Stimulated activated CD8-positive, alpha-beta memory T cell treated with anti-CD3 and anti-CD28 coated beads, Interleukin-12 subunit alpha, Interleukin-12 subunit beta, amount 100 ng/mL, for 4 hours (primary cell): Measurements from ENCODE around the gene TSPAN5.
"Not testable (repeated sequence)": the region's sequence is repeated elsewhere in the genome, so short reads cannot be mapped to it uniquely, and the experiment has no call there.

ENCODE experiments used
- DNase-seq: peaks from one replicate; pipeline ENCODE4 v3.0.0-alpha.2; 2020; ENCODE audit warnings: low read depth

TSPAN5 gene

DNA sequence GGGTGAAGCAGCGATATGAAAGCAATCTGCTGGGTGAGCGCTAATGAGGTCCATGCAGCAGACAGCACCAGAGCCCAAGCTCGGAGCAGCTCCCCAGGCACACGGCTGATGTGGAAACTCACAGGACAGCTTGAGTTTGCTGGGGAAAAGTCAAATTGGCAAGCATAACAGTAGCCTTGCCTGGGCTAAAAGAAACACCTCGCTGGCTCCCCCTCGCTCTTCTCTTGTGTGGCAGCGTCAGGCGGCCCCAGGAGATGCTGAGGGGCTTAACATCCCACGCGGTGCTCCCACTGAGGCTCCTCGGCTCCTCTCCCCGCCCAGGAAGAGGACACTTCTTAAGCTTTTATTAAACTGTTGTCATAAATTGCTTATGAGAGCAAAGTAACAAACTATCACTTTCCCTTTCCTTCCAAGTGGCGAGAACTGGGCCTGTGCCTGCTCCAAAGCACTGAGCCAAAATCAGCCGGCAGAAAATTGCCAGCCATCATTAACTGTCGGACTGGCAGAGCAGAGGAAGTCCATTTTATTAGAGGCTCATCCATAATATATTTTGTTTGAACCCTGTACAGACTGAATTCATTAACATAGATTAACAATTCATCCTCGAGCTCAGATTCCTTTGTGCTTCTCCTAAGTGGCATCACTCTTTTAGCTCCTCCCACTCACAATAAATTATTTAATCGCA lies 111.4 kb downstream of the TSPAN5 start:
- no peak for DNase-seq

DNA sequence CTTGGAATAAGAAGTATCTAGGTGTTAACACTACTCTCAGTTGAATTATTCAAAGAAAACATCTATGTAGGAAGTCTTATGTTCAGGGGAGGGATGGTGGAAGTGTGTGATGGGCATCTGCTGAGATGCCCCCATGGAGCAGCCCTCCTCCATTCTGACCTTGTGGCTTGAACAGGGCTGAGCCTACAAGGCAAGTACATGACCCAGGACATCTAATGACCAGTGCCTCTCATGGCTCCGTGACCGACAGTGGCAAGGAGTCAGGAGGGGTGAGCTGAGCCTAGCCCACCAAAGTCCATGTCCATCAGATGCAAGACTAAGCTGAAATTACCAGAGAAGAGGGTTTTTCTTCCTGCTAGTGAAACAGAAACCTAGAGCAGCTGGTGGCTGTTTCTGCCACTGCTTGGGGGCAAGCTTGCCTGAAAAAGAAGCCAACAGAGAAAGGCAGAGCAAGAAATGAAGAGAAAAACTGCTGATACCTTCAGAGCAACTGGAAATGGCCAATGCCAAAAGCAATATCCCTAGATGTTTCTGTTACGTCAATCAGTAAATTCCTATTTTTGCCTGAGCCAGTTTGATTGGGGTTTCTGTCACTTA lies 113.5 kb downstream of the TSPAN5 start:
- DNase-seq, result no peak

DNA sequence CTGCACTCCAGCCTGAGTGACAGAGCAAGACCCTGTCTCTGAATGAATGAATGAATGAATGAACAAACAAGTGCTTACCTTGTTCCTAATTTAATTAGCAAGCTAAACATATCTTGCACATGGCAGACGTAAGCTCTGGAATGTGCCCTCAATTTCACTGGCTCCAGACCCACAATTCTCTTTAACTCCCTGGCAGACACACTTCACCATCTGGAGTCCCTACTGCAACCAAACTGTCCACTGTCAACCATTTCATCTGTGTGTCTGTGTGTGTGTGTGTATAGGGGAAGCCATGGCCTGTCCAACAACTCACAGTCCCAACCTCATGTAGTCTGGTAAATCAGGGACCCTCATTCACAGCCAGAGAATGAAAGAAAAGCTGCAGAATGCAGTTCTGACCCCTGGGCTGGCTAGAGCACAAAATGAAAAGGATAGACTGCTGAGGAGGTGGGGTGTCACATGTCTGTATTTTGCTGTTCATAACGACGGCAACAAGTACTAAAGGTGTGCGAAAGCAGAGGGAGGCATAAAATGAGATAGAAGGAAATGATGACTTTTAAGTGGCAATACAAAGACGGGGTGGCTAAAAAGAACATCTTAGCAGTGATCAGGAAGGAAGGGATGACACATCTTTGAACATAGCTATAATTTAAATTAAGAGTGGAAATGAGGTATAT lies 114.1 kb downstream of the TSPAN5 start:
- no peak for DNase-seq

DNA sequence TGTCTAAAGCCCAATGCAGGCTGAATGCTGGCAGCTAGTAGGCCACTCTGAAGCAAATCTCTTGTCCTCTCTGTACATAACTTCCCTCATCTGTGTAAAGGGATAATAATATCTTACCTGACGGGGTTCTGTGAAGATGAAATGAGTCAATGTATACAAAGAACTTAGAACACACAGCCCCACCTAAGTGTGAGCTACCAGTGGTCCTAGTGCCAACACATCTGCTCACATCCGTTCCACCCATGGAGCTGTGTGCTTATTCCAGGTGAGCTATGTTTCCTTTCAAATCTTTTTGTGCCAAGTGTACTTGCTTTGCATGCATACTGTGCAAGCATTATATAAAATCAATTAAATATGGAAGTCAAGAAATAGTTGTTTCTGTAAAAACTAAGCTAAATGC lies 116.4 kb downstream of the TSPAN5 start:
- no peak for DNase-seq

DNA sequence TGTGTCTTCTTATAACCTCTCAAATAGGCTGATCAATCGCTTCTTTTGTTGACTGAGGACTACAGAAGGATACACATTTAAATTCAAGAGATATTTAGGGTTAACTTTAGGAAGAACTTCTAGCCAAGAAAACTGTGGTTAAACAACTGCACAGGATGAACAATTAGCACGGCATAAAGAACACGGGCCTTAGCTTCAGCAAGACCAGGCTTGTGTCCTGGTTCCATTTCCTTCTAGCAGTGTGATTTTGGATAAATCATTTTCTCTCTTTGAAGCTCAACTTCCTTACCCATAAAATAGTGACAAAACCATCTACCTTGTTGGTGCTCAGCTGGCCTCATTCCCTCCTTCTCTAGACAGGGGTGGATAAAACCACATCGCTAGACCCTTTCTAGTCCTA lies 117.6 kb downstream of the TSPAN5 start:
- no peak for DNase-seq

DNA sequence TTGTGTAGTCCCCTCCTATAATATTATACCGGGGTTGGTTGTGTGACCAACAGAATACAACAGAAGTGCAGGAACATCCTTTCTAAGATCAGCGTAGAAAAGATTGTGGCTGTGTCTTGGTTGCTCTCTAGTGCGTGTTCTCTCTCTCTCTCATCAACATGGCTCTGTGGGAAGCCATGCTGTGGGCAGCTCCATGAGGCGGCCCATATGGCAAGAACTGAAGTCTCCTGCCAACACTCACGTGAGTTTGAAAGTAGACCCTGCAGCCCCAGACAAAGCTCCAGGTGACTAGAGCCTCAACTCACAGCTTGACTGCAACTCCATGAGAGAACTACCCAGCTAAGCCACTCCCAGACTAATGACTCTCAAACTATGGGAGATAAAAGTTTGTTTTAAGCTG lies 118.7 kb downstream of the TSPAN5 start:
- no peak for DNase-seq

DNA sequence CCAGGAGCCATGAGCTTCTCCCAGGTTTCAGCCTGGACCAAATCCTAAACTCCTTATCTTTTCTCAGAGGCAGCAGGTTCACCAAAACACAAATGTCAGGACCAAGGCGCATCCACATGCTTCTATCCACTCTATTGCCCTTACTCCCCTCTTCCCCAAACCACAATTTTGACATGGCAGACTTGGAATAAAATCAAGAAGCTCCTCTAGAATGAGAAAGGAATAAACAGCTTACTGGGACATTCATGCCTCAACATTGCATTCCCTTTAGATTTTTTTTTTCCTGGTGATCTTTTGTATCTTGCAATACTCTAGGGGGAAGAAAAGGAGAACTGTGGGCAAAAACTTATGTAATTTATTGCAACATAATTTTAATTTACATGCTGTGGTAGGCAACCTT lies 119.1 kb downstream of the TSPAN5 start:
- DNase-seq, result no peak

DNA sequence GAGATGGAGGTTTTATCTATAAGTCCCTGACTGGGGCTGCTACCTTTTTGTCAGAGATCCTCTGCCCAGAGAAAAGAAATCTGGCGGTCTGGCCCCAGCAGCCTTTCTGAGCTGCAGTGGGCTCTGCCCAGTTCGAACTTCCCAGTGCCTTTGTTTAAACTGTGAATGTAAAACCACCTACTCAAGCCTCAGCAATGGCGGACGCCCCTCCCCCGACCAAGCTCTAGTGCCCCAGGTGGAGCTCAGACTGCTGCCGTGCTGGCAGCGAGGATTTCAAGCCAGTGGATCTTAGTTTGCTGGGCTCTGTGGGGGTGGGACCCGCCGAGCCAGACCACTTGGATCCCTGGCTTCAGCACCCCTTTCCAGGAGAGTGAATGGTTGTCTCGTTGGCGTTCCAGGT lies 121.8 kb downstream of the TSPAN5 start:
- DNase-seq, result no peak

DNA sequence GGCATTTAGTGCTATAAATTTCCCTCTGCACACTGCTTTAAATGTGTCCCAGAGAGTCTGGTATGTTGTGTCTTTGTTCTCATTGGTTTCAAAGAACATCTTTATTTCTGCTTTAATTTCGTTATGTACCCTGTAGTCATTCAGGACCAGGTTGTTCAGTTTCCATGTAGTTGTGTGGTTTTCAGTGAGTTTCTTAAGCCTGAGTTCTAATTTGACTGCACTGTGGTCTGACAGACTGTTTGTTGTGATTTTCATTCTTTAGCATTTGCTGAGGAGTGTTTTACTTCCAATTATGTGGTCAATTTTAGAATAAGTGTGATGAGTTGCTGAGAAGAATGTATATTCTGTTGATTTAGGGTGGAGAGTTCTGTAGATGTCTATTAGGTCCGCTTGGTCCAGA lies 124.3 kb downstream of the TSPAN5 start:
- DNase-seq, result not testable (repeated sequence)

DNA sequence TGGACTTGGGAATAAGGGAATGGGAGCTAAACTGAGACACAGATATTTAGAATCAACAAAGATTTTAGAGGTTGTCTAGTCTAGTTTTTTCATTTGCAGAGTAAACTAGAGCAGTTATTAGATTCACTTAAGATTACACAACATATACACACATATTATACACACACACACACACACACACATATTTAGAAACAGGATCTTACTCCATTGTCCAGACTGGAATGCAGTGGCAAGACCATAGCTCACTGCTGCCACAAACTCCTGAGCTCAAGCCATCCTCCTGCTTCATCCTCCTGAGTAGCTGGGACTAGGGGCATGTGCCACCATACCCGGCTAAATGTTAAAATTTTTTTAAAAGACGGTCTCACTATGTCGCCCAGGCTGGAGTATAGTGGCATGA lies 127.8 kb downstream of the TSPAN5 start:
- DNase-seq, result no peak

DNA sequence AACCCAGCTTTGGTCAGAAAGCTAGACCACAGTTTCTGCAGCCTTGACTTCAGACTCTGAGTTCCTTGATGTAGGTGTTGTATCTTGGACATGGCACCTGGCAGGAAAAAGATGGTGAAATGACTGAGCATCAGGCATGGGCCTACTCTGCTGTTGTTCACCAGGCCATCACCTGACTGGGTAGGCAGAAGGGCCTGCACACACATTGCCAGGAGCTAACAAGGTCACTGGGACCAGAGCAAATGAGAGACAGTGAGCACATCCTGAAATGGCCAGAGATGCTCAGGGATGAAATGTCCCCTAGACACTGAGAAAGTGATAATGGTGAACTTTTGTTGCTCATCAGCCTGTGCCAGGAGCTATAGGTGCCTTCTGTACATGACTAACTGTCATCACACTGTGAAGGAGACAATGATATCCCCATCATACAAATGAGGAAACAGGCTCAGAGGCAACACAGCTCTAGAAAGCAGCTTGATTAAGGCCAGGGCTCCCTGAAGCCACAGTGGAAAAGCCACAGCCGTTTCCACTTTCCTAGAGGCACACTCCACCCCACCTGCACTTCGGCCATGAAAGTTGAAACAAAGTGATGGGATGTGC lies 128.3 kb downstream of the TSPAN5 start:
- DNase-seq, result no peak

DNA sequence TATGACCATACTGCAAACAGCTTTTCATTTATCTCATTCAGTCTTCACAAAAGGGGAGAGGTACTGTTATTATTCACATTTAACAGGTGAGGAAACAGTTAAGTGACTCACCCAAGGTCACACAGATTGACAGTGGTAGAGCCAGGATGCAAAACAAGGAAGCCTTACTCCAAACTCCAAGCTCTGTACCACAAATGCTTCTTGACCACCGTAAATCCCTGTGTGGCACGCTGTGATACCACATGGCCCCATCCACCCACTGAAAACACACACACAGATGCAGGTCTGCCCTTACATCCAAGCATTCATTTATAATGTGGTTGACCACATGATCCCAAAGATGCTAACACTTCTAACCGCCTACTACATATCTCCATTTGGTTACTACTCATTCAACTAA lies 129.5 kb downstream of the TSPAN5 start:
- DNase-seq, result no peak

DNA sequence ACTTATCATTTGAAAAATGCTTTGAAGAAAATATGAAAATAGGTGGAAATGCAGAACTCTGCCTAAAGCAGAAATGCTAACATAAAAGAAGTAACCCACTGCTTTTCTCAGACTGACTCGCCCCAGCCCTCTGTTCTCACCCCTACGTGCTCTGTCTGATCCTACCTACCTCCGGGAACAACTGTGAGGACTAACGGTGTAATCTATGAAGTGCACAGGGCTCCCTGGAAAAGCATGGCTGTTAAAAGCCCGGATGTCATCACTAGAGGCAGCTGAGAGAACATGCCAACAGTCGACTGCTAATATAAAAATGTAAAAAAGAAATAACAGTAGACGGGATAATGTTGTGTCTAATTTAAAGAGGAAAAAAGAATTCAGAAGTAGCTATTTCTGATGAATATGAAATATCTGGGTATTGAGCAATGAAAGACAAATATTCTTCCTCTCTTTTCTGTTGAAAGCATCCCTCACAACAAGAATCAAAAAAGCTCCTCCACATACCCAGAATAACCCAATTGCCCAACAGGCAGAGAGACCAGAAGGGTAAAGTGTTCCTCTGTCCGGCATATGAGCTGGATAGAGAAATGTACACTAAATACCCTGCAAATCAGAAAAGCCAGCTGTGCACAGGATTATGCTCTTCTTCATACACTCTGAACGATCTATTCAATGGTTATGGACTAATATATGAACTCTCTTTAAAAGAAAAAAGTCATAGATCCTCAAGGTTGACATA lies 130.7 kb downstream of the TSPAN5 start:
- no peak for DNase-seq

DNA sequence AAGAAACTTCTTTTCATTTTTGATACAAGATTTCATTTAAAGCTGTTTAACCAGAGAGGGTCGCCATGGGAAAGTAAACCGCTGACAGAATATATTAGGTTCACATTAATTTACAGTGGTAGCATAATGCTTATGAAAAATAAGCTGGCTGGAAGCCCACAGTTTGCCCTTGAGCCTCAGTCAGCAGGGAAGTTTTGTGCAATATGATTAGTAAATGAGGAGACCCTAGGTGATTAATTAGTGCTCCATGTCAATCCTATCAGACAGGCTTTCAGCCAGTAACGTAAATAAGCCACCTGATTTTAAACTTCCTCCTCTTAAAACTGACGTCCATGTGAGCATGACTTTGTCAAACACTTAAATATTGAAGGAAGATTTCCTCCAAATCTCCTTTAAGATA lies 134.2 kb downstream of the TSPAN5 start:
- no peak for DNase-seq

DNA sequence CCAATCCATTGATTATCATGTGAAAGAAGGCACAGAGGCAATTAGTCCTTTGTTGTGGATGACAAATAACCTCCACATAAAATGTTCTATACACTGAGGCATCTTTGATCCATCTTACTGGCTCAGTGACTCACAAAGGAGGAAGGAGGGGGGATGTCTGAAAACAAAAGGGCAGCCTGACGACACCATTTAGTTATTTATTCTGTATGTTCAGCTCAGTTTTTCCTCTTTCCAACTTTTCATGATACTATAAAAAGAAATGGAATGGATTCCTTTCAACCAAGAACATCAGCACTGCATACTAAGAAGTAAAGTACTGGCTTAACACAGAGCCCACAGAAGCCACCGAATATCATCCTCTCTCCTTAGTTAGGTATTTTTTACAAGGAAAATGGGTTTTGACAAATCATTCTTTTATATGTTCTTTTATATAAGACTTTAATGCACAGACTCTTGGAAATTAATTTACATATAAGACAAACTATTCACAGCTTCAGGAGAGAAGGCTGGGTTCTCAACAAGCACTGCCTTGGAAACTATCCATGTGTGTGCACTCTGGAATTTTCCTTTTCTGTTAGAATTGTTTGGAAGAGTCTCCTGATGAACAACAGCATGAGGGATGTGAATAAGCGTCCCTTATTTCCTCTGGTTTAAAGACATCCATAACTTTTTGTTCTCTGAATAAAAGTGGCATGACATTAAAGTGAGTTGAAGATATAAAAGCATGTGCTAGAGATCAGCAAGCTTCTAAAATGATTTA lies 135.6 kb downstream of the TSPAN5 start:
- DNase-seq, result no peak

DNA sequence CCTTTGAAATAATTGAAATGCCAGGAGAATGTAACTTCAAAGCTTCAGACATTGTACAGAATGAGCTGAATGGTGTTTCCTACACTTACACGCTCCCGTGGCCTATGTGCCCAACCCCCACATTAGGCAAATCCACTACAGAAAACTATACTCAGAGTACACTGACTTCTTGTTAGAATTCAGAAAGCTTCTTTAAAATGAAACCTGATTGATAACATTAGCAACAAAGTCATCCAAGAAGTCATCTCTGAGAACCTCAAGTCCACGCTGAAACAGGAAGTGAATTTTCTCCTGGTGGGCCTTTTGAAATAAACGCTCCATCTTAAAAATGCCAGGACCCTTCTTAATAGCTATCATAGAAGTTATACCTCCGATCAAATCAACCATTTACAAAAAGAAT lies 136.3 kb downstream of the TSPAN5 start:
- DNase-seq, result no peak

DNA sequence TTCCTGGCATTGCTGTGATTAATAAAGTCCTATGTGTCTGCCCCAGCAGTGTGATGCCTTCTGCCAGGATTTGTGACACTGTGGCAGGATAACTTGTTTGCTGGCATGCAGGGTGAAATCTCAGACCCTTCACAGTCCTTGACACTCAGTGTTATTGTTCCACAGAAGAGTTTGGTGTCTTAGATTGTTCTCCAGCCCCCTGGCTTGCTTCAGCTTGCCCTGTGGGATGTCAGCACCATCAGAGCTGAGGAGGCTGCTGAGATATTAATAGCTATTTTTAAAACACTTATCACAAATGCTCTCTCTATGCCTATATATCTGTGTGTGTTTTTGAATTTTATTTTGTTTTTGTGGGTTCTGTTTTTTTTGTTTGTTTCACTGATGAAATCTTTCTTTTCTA lies 136.9 kb downstream of the TSPAN5 start:
- no peak for DNase-seq

DNA sequence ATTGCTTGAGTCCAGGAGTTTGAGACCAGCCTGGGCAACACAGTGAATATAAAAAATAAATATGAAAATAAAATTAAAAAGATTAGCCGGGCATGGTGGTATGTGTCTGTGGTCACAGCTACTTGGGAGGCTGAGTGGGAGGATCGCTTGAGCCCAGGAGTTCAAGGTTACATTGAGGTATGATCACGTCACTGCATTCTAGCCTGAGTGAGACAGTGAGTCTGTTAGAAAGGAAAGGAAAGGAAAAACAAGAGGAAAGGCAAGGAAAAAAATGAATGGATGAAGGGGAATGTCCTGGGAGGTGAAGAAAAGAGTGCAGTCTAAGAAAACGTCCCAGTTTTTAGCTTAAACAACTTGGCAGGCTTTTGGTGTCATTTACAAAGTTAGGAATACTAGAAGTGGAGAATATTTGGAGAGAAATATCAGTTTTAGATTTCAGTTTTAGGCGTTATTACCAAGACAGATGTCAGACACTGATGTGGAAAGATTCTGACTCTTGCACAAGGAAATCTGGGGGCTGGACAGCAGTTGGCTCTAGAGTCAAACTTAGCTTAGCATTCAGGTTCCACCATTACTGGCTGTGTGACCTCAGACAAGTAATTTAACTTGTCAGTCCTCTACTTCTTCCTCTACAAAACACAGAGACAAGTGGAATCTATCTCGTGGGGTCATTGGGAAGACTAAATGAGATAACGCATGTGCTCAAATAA lies 139.0 kb downstream of the TSPAN5 start:
- DNase-seq, result no peak

DNA sequence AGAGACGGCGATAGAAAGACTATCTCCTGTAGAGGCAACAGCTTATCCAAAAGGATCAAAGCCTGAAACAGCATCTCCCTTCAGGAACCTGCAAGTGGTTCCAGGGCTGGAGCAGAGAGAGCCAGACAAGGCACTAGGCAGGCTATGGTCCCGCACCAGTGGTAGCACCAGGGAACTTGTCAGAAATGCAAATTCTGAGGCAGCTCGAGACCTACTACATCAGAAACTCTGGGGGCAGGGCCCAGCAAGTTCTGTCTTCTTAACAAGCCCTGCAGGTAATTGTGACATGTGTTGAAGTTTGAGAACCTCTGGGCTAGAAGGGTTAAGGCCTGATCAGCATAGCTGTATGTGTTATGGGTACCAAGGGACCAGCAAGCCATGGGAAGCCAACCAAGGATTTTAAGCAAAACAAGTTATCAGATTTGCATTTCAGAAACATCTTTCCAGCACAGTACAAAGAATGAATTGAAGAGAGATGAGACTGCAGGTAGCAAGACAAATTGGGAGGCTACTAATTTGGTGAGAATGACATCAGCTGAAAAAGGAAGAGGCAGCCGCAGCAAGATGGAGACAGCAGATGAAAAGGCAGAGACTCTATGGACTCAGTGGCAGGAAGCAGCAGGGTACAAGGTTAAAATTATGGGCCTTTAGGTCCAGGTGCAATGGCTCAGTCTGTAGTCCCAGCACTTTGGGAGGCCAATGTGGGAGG lies 139.7 kb downstream of the TSPAN5 start:
- DNase-seq, result no peak

DNA sequence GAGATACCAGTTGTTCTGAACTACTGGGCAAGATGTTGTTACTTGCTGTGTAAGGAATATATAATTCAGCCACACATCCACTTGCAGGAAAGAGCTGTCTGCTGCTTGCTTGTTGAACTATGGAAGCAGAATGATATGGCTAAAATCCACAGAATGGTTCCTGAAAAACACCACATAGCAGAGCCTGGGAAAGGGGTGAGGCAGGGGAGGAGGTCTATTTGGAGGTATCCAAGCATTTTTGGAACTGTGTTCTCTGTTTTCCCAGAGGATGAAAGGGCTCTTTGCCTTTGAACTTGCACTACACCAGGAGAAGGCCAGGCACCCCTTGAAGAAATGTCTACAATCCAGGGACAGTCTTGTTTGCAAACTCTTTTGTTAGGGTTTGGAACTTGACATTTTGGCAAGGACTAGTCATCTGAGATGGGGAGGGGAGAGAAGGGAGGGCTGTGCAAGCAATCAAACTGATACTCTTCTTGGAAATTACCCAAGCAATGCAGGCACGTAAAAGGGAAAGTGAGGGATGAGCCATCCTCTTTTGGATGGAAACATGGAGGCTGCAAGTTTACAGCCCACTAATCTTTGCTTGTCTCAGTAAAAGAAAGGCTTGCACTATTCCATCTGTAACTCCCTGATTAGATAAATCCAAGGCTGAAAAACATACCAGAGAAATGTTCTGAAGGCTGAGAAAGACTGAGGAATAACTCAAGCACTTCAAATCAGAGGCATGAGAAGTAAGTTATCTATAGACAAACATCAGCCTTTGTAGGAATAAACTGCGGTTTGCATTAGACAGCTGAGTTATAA lies 141.0 kb downstream of the TSPAN5 start:
- DNase-seq, result no peak
